Fibroblast of mammary gland (primary cell): ENCODE results near the gene CTIF.
A peak's percentile ranks its signal among the peaks of the same experiment; 100 is the strongest.

Source experiments
- DNase-seq: peaks from one replicate; pipeline ENCODE4 v3.0.0-alpha.2; 2010; ENCODE audit warnings: low read depth
- H3K4me3 ChIP-seq: 2 replicates; pipeline ENCODE4 v1.5.1; 2011; ENCODE audit warnings: low read depth, mild to moderate bottlenecking, low read length, moderate library complexity; ENCODE audit not compliant: control insufficient read depth
- CTCF ChIP-seq: conservative IDR thresholded peaks from 2 replicates; pipeline ENCODE4 v1.5.1; 2011; ENCODE audit warnings: low read depth, low read length, inconsistent platforms; ENCODE audit not compliant: control insufficient read depth, insufficient read depth

CTIF gene

DNA sequence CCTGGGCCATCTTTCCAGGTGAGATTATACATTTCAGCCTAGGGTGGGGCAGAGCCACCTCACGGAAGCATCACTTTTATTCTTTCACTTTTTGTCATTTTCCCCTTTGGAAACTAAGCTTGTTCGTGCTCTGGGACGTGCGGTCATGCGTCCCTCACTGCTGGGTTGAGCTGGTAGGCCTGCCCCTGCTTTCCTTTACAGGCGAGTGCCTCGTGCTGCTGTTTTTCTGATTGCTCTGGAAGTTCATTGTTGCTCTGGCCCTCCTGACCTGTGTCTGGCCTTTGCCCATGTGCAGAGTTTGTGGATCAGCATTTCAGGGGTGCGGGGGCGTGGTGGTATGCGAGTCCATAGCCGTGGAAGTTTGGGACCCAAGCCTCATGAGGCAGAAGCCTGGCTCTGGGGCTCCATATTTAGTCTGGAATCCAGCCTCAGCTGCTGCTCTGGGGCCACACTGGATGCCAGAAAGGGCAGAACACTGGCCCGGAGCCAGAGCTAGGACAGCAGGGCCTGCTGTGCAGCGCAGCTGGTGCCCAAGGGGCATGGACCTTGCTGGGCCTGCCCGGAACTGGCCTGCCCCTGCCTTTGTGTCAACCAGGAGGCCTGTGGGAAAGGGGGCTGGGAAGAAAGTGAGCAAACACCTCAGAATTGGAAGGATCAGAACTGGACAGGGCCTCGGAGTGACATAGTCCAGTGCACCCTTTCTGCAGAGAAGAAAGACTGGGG lies 51.1 kb downstream of the CTIF start:
- DNase-seq: no peak
- no peak overlapping the region for H3K4me3 ChIP-seq
- TF ChIP-seq CTCF: no peak

GRCh38 chr18:48590678-48591077 lies 51.8 kb downstream of the CTIF start:
- H3K4me3 ChIP-seq: no peak overlapping the region
- TF ChIP-seq CTCF: no peak
- DNase-seq: peak; percentile 93

- no peak for DNase-seq
- no peak for TF ChIP-seq CTCF
- no peak overlapping the region for H3K4me3 ChIP-seq
These were observed 53.8 kb downstream of the CTIF start for GRCh38 chr18:48592540-48593171.

- no peak for DNase-seq
- TF ChIP-seq CTCF: no peak
- no peak overlapping the region for H3K4me3 ChIP-seq
These were observed 55.8 kb downstream of the CTIF start for GRCh38 chr18:48594471-48595094.

- no peak for DNase-seq
- no peak overlapping the region for H3K4me3 ChIP-seq
- TF ChIP-seq CTCF: no peak
These were observed 56.9 kb downstream of the CTIF start for GRCh38 chr18:48595703-48596218.

DNA sequence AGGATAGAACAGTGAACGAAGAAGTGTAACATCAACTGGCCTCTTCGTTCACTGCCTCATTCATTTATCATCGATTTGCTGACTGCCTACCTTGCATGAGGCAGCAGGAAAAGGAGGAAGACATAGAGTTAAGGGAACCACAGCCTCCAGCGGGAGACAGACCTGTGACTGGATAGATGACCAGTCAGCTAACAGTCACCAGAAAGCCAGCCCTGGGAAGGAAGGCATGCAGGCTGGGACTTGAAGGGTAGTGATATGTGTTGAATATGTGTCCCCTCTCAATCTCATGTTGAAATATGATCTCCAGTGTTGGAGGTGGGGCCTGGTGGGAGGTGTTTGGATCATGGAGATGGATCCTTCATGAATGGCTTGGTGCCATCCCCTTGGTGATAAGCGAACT lies 58.3 kb downstream of the CTIF start:
- TF ChIP-seq CTCF: no peak
- no peak overlapping the region for H3K4me3 ChIP-seq
- no peak for DNase-seq
